Measurements from ENCODE around the gene IL1B. TPM values are rescaled to one million over a fixed set of nuclear protein-coding genes. Genes with fewer than 3 reads are reported as not detected.

The IL1B gene
- total and polyA plus RNA-seq, 2 of the 8 experiments (the other 6 are each of a cell fraction or from before 2014, with no cell fraction given), result not detected

GRCh38 chr2:112839407-112840067 lies 3.0 kb upstream of the IL1B start:
- H3K4ac ChIP-seq (replicated peaks; ENCODE audit: insufficient read length, low read depth, low read length), result no peak overlapping the region
- no peaks in the 10 kb centered on the region for H4K20me1 ChIP-seq (replicated peaks in 1 of 2; ENCODE audit: control insufficient read depth in 1 of 2, insufficient read depth in 2 of 2, low read length in 2 of 2)
- no peak overlapping the region for H4K8ac ChIP-seq (ENCODE audit: extremely low read depth, insufficient read depth, low read length)
- no peak overlapping the region for H3K18ac ChIP-seq (ENCODE audit: extremely low read depth, low read length)
- no peak overlapping the region for H3K14ac ChIP-seq (ENCODE audit: insufficient read length)
- no peaks in the 10 kb centered on the region for H3K36me3 ChIP-seq (ENCODE audit: control insufficient read depth in 2 of 4, insufficient read depth in 4 of 4, low read length in 3 of 4)
- no peaks in the 10 kb centered on the region for H3K79me2 ChIP-seq (ENCODE audit: control insufficient read depth in 1 of 2, insufficient read depth in 2 of 2, low read length in 2 of 2)
- no peak overlapping the region for H2BK5ac ChIP-seq (ENCODE audit: low read depth, low read length)
- peaks cover 0 to 4% (median 3%) of the 10 kb centered on the region in 4 experiments; a peak in 2 of 7 replicates for H3K4me1 ChIP-seq (replicated peaks in 1 of 4; ENCODE audit: control insufficient read depth in 3 of 4, insufficient read depth in 4 of 4, low read length in 3 of 4)
- no peak overlapping the region for H2AK5ac ChIP-seq (ENCODE audit: low read depth, low read length)
- ChIA-PET POLR2A (ENCODE audit: partially characterized antibody) (interaction anchor here (1.3 kb wide), 1 partner anchor 8 kb away, joined by 3 read pairs; no protein-coding TSS in a partner anchor), CTCF (ENCODE audit: partially characterized antibody) (no interaction called here)
- no peaks in the 10 kb centered on the region for H3K79me1 ChIP-seq (ENCODE audit: low read depth, low read length)
- no peak overlapping the region for H3K4me3 ChIP-seq (ENCODE audit: extremely low read depth in 1 of 4, insufficient read depth in 2 of 4, low read depth in 3 of 4, low read length in 4 of 4)
- no peak overlapping the region for H2BK12ac ChIP-seq (ENCODE audit: low read depth, low read length)
- no peak overlapping the region for H2AFZ ChIP-seq (ENCODE audit: low read length)
- no peak for FAIRE-seq
- TF ChIP-seq CHD2 (IDR thresholded peaks at IDR 0.05; ENCODE audit: low read length) (no peak), BCL11A (IDR thresholded peaks at IDR 0.05; ENCODE audit: low read depth in 2 of 2, low read length in 2 of 2) (no peak)
- no peak overlapping the region for H3K56ac ChIP-seq (replicated peaks; ENCODE audit: insufficient read length, low read depth, low read length)
- H3K23ac ChIP-seq (ENCODE audit: insufficient read length), result no peak overlapping the region
- no peak overlapping the region for H4K5ac ChIP-seq (ENCODE audit: insufficient read length, low read depth, low read length)
- H3K9ac ChIP-seq (replicated peaks in 1 of 4; ENCODE audit: extremely low read depth in 1 of 4, low read depth in 3 of 4, low read length in 3 of 4), result no peak overlapping the region
- no peak overlapping the region for H4K91ac ChIP-seq (replicated peaks; ENCODE audit: insufficient read length, low read length)
- H3K23me2 ChIP-seq (ENCODE audit: low read depth, low read length), result no peaks in the 10 kb centered on the region; the same call in 1 of the 2 replicates
- no peak overlapping the region for H3K27ac ChIP-seq (ENCODE audit: low read depth, low read length)
- no peak overlapping the region for H2BK20ac ChIP-seq (ENCODE audit: low read length)
- no peak for DNase-seq (ENCODE audit: low read depth in 1 of 2, low spot score in 2 of 2)
- no peak overlapping the region for H2BK120ac ChIP-seq (replicated peaks; ENCODE audit: low read depth, low read length)
- no peak overlapping the region for H3K4me2 ChIP-seq (ENCODE audit: insufficient read depth in 1 of 2, low read depth in 2 of 2, low read length in 2 of 2)
- whole genome bisulfite sequencing, 2 experiments (ENCODE audit: extremely low coverage in 1 of 2, insufficient coverage in 1 of 2, insufficient read length in 1 of 2, insufficient replicate concordance in 2 of 2, low coverage in 1 of 2, low lambda C conversion rate in 2 of 2, missing lambda C conversion rate in 1 of 2), result 86% methylated on average over 9 of the region's 9 CpGs; no CpG with 5 or more reads in 1 of the 2 experiments
- H2BK15ac ChIP-seq (ENCODE audit: low read length), result no peak overlapping the region
- H3K9me3 ChIP-seq (ENCODE audit: insufficient read depth in 2 of 2, low read depth in 1 of 2, low read length in 1 of 2), result no peaks in the 10 kb centered on the region
- no peaks in the 10 kb centered on the region for H3K27me3 ChIP-seq (replicated peaks in 1 of 4; ENCODE audit: control insufficient read depth in 3 of 4, extremely low read depth in 1 of 4, insufficient read depth in 3 of 4, low read length in 3 of 4)

All from H1 (cell line).